Smooth muscle cell (in vitro differentiated cells): ENCODE data around the gene DIP2C. TPM values are rescaled to one million over a fixed set of nuclear protein-coding genes. Genes with fewer than 3 reads are reported as not detected.

ENCODE experiments used
- DNase-seq: peaks from one replicate; lab custom pipeline; 2025; ENCODE audit not compliant: unreplicated experiment; lab: John Stamatoyannopoulos, UW
- H2AFZ ChIP-seq: fragments of 200-600 bp; sonication (generic); 2 replicates; pipeline ENCODE4 v1.6.0; 2016; ENCODE audit warnings: antibody characterized with exemption, low read depth, mild to moderate bottlenecking
- H3F3A ChIP-seq: fragments of 200-600 bp; sonication (generic); 2 replicates; pipeline ENCODE4 v1.6.0; 2017; ENCODE audit warnings: antibody characterized with exemption, low read depth
- H3K27ac ChIP-seq: fragments of 200-600 bp; sonication (generic); 2 replicates; pipeline ENCODE4 v1.5.1; 2016; ENCODE audit warnings: low read depth, mild to moderate bottlenecking
- H3K27me3 ChIP-seq: fragments of 200-600 bp; sonication (generic); 2 replicates; pipeline ENCODE4 v1.6.1; 2016; ENCODE audit warnings: low read depth, mild to moderate bottlenecking
- H3K36me3 ChIP-seq: fragments of 200-600 bp; sonication (generic); 2 replicates; pipeline ENCODE4 v1.5.1; 2016; ENCODE audit warnings: low read depth
- H3K4me1 ChIP-seq: fragments of 200-600 bp; sonication (generic); 2 replicates; pipeline ENCODE4 v1.5.1; 2016; ENCODE audit warnings: low read depth
- H3K4me2 ChIP-seq: fragments of 200-600 bp; sonication (generic); 2 replicates; pipeline ENCODE4 v1.6.0; 2016; ENCODE audit warnings: mild to moderate bottlenecking
- H3K4me3 ChIP-seq: fragments of 200-600 bp; sonication (generic); 2 replicates; pipeline ENCODE4 v1.5.1; 2016; ENCODE audit warnings: mild to moderate bottlenecking
- H3K79me2 ChIP-seq: fragments of 200-600 bp; sonication (generic); 2 replicates; pipeline ENCODE4 v1.6.0; 2016; ENCODE audit warnings: low read depth, mild to moderate bottlenecking
- H3K9ac ChIP-seq: fragments of 200-600 bp; sonication (generic); 2 replicates; pipeline ENCODE4 v1.6.0; 2016; ENCODE audit warnings: low read depth
- H3K9me3 ChIP-seq: fragments of 200-600 bp; sonication (generic); replicated peaks from 2 replicates; pipeline ENCODE4 v1.5.1; 2016; ENCODE audit warnings: low read depth
- H4K20me1 ChIP-seq: fragments of 200-600 bp; sonication (generic); 2 replicates; pipeline ENCODE4 v1.6.0; 2016; ENCODE audit warnings: low read depth
- CTCF ChIP-seq: fragments of 200-600 bp; sonication (generic); IDR thresholded peaks from 2 replicates; pipeline ENCODE4 v1.5.1; 2017; ENCODE audit warnings: borderline replicate concordance, mild to moderate bottlenecking, antibody characterized with exemption; ENCODE audit not compliant: insufficient read depth, poor library complexity, severe bottlenecking
- WGBS: methylation state at CpG from one replicate; pipeline ENCODE4 v1.1.7; 2016; ENCODE audit warnings: low lambda C conversion rate; 5-methylcytosine and 5-hydroxymethylcytosine counted together
- polyA plus RNA-seq: library from polyadenylated mRNA; unstranded; fragments of >200 nt; fragmentation: Nextera tagmentation; extraction: Ambion mirVana; gene quantifications from 2 replicates; pipeline ENCODE4 v1.2.1, GENCODE V29; 2016
- total RNA-seq: library from RNA; depleted of rRNA; stranded (reverse); fragments of >200 nt; gene quantifications from 2 replicates; pipeline ENCODE4 v1.2.3, GENCODE V29; 2014

Gene DIP2C
- total and polyA plus RNA-seq, 2 experiments from 2014 or later = 14.9 to 15.3 TPM

- no peak for DNase-seq
- peaks cover 3% of the 10 kb centered on the region for H3K79me2 ChIP-seq
- TF ChIP-seq CTCF = no peak
- H3K9me3 ChIP-seq = no peaks in the 10 kb centered on the region
- no peaks in the 10 kb centered on the region for H3K27me3 ChIP-seq
- WGBS = 82% methylated on average over 23 of the region's 23 CpGs
- no peak overlapping the region for H3K9ac ChIP-seq
- H3K4me1 ChIP-seq = no peaks in the 10 kb centered on the region
- no peak overlapping the region for H2AFZ ChIP-seq
- H3F3A ChIP-seq = no peaks in the 10 kb centered on the region
- H3K36me3 ChIP-seq = no peaks in the 10 kb centered on the region
- H3K27ac ChIP-seq = no peak overlapping the region
- peaks cover 62% of the 10 kb centered on the region for H4K20me1 ChIP-seq
- H3K4me3 ChIP-seq = no peak overlapping the region
- no peak overlapping the region for H3K4me2 ChIP-seq
Measured at GRCh38 chr10:475709-476454, 213.6 kb downstream of the DIP2C start.

- H3K4me3 ChIP-seq = no peak overlapping the region
- WGBS = 98% methylated on average over 9 of the region's 9 CpGs
- no peak overlapping the region for H2AFZ ChIP-seq
- H4K20me1 ChIP-seq = peaks cover 54% of the 10 kb centered on the region
- H3K4me2 ChIP-seq = no peak overlapping the region
- H3K36me3 ChIP-seq = no peaks in the 10 kb centered on the region
- H3K9me3 ChIP-seq = no peaks in the 10 kb centered on the region
- H3F3A ChIP-seq = no peaks in the 10 kb centered on the region
- H3K27ac ChIP-seq = no peak overlapping the region
- H3K27me3 ChIP-seq = no peaks in the 10 kb centered on the region
- H3K9ac ChIP-seq = no peak overlapping the region
- no peak for TF ChIP-seq CTCF
- H3K4me1 ChIP-seq = no peaks in the 10 kb centered on the region
- DNase-seq = no peak
- H3K79me2 ChIP-seq = no peaks in the 10 kb centered on the region
Measured at GRCh38 chr10:474946-475345, 214.5 kb downstream of the DIP2C start.

GRCh38 chr10:474406-474805, 215.1 kb downstream of the DIP2C start:
- 93% methylated on average over 12 of the region's 12 CpGs for WGBS

More at GRCh38 chr10:474406-474805, 215.1 kb downstream of the DIP2C start:
- Histone ChIP-seq H3K79me2 (no peaks in the 10 kb centered on the region), H3K9ac (no peak overlapping the region), H3K4me2 (no peak overlapping the region), H2AFZ (no peak overlapping the region), H3F3A (no peaks in the 10 kb centered on the region), H3K27me3 (no peaks in the 10 kb centered on the region), H3K9me3 (no peaks in the 10 kb centered on the region), H3K27ac (no peak overlapping the region), H4K20me1 (peaks cover 50% of the 10 kb centered on the region), H3K4me1 (no peaks in the 10 kb centered on the region), H3K4me3 (no peak overlapping the region), H3K36me3 (no peaks in the 10 kb centered on the region)
- TF ChIP-seq CTCF = no peak
- no peak for DNase-seq
